Suprapubic skin (tissue), 4 donors: Measurements from ENCODE around the gene RAB3GAP1.

Experiments used
- CTCF ChIP-seq, 2 donors: fragments of 200-600 bp in 1 of 2; fragments of 450-650 bp in 1 of 2; sonication (generic) in 1 of 2; IDR thresholded peaks; one replicate each; pipeline ENCODE4 v1.5.1; 2016 to 2019; ENCODE audit warnings: antibody characterized with exemption in 2 of 2, mild to moderate bottlenecking in 1 of 2, moderate library complexity in 1 of 2
- EP300 ChIP-seq: sonication (generic); formaldehyde crosslinking; IDR thresholded peaks from one replicate; pipeline ENCODE4 v1.6.1; 2017; ENCODE audit warnings: antibody characterized with exemption
- POLR2A ChIP-seq, 2 donors: fragments of 450-650 bp; IDR thresholded peaks; one replicate each; pipeline ENCODE4 v1.6.1; 2017; ENCODE audit warnings: antibody characterized with exemption in 2 of 2, mild to moderate bottlenecking in 2 of 2, moderate library complexity in 2 of 2
- POLR2AphosphoS5 ChIP-seq, 3 donors: sonication (generic); formaldehyde crosslinking; IDR thresholded peaks; one replicate each; pipeline ENCODE4 v1.6.1; 2017; ENCODE audit warnings: antibody characterized with exemption in 3 of 3

DNA sequence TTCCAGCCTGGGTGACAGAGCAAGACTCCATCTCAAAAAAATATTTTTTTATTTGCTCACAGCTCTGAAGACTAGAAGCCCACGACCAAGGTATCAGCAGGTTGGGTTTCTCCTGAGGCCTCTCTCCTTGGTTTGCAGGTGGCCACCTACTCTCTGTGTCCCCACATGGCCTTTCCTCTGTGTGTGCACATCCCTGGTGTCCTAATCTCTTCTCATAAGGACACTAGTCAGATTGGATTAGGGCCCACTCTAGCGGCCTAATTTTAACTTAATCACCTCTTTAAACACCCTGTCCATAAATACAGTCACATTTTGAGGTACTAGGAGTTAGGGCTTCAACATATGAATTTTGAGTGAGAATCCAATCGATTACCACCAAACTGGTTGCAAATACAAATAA, 2.0 kb upstream of the RAB3GAP1 start:
- TF ChIP-seq CTCF (IDR thresholded peaks at IDR 0.05) (no peak), POLR2A (IDR thresholded peaks at IDR 0.05) (no peak), POLR2AphosphoS5 (IDR thresholded peaks at IDR 0.05) (no peak), EP300 (no peak)
